Measurements from ENCODE around the gene ARHGAP15.

DNA sequence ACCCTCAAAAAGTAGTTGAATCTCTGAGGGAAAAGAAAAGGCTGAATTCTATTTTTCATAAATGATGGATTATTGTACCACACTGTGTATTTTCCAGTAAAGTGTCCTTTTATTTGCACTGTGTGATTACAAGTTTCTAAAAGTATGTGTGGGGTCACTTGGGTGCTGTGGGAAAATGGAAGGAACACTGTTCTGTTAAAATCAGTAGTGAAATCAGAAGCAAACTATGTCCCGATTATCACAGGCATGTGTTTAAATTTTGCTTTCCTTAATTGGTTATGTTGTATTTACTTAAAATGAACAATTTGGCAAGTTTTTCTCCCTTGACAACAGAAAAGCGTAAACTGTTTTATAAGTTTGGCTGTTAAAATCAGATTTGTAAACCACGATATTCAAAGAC lies 353.1 kb downstream of the ARHGAP15 start:
- TF ChIP-seq, protein P1, sequence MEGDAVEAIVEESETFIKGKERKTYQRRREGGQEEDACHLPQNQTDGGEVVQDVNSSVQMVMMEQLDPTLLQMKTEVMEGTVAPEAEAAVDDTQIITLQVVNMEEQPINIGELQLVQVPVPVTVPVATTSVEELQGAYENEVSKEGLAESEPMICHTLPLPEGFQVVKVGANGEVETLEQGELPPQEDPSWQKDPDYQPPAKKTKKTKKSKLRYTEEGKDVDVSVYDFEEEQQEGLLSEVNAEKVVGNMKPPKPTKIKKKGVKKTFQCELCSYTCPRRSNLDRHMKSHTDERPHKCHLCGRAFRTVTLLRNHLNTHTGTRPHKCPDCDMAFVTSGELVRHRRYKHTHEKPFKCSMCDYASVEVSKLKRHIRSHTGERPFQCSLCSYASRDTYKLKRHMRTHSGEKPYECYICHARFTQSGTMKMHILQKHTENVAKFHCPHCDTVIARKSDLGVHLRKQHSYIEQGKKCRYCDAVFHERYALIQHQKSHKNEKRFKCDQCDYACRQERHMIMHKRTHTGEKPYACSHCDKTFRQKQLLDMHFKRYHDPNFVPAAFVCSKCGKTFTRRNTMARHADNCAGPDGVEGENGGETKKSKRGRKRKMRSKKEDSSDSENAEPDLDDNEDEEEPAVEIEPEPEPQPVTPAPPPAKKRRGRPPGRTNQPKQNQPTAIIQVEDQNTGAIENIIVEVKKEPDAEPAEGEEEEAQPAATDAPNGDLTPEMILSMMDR (IDR thresholded peaks at IDR 0.05) = no peak
- TF ChIP-seq POLR2A (IDR thresholded peaks at IDR 0.05) = no peak
